Skeletal muscle cell (primary cell): ENCODE results near the gene ARRB1.
"Not testable (repeated sequence)": the region's sequence is repeated elsewhere in the genome, so short reads cannot be mapped to it uniquely, and the experiment has no call there.

Experiments
- DNase-seq: peaks from one replicate; pipeline ENCODE4 v3.0.0-alpha.2; 2010; ENCODE audit warnings: low read depth
- H3K4me3 ChIP-seq: 2 replicates; pipeline ENCODE4 v1.5.1; 2011; ENCODE audit warnings: low read depth, mild to moderate bottlenecking, control low read depth, low read length, moderate library complexity

Gene ARRB1

DNA sequence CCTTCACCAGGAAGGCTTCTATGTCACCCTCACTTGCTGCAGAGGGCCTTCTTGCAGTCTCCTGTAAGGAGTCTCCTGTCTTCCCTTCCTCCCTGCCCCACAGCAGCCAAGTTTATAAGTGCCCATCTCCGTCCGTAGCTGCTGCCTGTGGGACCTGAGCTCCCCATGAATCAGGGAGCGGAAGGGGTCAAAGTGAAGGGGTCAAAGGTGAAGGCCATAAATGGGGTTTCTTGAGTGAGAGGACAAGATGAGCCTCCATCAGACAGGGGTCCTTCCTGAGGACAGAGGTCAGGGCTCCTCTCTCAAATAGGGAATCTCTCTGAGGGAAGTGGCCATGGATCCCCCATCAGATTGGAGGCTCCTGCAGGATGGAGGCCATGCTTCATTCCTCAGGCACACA is 44.4 kb downstream of the ARRB1 start:
- DNase-seq = no peak

DNA sequence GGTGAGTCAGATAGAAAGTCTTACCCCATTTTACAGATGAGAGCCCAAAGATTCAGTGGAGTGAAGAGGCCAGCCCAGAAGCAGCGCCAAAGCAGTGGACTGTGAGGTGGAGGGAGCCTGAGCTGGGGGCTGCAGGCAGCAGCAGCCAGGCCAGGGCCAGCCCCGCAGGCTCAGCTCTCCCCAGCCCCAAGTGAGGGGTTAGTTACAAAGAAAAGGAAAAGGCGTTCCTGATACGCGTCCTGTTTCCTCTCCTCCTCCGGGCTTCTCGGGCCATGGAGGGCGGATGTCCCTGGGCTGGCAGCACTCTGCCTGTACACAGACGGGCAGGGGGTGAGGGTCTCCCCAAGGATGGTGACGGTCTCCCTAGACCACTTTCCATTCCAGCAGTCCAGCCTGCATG is 44.9 kb downstream of the ARRB1 start:
- H3K4me3 ChIP-seq = no peak overlapping the region
- no peak for DNase-seq

More for the DNA sequence above, 44.4 kb downstream of the ARRB1 start:
- no peak overlapping the region for H3K4me3 ChIP-seq

DNA sequence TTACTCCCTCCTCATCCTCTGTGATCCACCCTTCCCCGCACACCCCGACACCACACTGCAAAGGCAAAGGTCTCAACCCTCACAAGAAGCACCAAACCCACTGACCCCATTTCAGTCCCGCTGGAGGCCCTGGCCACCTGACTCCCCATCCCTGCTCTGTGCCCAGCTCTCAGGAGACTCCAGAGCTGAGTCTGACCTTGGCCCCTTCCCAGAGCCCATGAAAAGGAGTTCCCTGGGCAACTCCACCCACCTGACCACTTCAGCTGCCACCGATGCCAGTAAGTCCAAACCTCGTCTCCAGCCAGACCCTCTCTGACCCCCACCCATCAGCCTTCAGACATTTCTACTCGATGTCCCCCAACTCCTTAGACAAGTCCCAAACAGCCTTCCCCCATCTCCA is 45.5 kb downstream of the ARRB1 start:
- DNase-seq = no peak
- no peak overlapping the region for H3K4me3 ChIP-seq

DNA sequence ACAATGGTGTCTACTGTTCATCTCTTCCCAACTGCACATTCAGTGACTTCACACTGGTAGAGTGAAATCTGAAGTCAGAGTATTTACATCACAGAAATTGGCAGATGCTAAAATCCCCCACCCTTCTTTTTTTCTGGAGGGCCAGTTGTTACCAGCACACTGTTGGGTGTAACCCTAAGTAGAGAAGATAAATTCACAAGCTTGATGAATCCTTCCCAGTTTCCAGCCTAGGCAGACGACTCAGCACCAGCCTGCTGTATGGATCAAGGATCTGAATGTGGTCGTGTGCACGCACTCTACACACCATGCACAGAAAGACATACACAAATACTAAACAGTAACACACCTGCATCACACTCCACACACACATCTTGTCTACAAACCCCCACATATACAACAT is 46.0 kb downstream of the ARRB1 start:
- H3K4me3 ChIP-seq = no peak overlapping the region
- DNase-seq = no peak

DNA sequence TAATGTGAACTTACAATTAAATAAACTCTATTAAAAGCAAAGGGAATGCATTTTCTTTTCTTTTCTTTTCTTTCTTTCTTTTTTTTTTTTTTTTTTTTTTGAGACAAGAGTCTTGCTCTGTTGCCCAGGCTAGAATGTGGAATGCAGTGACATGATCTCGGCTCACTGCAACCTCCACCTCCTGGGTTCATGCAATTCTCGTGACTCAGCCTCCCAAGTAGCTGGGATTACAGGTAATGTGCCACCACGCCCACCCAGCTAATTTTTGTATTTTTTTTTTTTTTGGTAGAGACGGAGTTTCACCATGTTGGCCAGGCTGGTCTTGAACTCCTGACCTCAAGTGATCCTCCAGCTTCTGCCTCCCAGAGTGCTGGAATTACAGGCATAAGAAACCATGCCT is 46.5 kb downstream of the ARRB1 start:
- not testable (repeated sequence) for H3K4me3 ChIP-seq, DNase-seq

DNA sequence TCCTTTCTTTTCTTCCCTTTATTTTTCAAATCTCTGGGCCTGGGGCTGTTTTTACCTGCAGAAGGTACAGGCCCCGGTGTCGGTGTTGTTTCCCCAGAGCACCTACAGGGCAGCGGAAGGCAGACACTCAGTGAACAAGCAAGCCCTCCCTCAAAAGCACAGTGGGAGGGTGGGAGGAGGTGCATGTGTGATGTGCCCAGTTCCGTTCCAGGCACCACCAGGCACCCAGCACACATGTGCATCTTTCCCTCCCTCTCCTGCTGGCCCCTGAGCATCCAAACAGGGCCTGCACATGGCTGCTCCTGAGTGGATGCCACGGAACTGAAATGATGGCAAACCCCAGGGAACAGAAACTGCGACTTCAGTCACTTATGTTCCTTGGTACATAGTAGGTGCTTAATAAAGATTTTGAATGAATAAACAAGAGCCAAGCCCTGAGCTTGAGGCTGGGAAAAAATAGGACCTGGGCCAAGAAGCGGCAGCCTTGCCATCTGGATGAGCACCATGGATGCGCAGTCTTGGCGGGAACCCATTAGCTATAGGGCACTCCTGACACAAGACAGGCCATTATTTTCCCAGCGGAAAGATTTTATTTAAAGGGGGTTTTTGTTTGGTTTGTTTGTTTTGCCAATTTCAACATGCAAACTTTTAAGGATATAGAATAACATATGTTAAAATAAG is 47.8 kb downstream of the ARRB1 start:
- H3K4me3 ChIP-seq = no peak overlapping the region
- no peak for DNase-seq

DNA sequence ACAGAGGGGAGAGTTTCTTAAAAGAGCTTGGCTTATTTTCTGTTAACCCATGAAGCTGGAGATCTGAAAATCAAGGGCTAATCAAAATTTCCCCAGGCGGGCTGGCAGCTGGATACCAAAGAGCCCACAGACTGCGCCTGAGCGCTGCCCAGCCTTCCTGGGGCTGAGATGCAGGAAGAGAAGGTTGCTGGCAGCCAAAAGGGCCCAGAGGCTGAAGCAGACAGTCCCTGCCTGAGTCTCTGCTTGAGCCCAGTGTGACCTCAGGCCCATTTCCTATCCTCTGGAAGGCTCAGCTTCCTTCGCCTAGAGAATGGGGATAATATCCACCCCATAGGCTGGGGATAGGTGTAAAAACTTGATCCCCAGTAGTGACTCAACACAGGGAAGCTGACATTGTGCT is 49.1 kb downstream of the ARRB1 start:
- DNase-seq = no peak
- H3K4me3 ChIP-seq = no peak overlapping the region

DNA sequence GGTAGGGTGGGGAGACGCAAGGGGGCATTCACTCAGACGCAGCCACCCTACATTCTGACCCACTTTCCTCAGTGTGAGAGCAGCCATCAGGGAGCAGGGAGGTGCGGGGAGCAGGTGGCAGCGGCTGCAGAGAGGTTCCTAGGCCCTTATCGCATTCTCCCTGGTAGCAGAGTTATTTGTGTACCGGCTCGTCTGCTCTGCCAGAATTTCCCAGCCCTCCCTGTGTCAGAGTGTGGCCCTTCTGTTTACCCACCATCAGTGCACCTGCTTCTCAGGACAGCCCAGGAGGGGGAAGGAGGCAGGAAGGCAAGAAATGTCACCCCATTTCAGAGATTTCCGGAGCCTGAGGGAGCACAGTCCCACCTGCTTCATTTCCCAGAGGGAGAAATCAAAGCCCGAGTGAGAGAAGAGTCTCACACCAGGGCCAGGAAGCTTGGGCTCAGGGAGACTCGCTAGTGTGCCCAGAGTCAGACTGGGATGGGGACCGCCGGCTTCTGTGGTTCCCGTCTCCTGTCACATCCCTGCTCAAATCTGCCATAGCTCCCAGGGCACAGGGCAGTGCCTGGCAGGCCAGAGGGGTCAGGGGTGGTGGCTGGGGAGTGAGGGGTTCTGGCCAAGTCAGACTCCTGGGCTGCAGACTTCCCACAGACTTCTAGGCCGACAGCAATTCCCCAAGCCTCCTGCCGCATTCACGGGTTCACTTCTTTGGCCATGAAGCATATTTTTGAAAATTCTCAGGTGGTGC is 49.7 kb downstream of the ARRB1 start:
- H3K4me3 ChIP-seq = no peak overlapping the region
- no peak for DNase-seq

DNA sequence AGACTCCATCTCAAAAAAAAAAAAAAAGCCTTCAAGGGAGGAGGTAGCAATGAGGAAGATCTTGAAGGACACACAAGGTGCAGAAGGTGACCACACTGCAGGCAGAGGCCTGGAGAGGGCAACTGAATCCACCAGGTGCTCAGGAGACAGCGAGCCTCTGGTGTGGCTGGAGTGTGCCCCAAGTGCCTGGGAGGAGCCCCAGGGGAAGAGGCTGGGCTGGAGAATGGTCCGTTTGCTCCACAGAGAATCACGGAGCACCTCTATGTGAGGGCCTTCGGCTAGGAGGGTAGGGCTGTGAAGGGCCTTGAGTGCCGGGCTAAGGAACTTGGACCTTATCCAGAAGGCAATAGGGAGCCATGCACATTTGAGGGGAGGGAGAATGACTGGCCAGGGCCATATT is 50.3 kb downstream of the ARRB1 start:
- DNase-seq = no peak

DNA sequence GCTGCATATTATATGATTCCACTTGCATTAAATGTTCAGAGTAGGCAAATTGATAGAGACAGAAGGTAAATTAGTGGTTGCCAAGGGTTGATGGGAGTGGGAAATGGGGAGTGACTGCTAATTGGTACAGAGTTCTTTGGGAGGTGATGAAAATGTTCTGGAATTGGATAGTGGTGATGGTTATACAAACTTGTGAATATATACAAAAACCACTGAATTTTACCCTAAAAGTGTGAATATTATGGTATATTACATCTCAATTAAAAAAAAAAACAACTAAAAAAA is 52.5 kb downstream of the ARRB1 start:
- H3K4me3 ChIP-seq = no peak overlapping the region
- DNase-seq = no peak

More for the DNA sequence above, 50.3 kb downstream of the ARRB1 start:
- no peak overlapping the region for H3K4me3 ChIP-seq

DNA sequence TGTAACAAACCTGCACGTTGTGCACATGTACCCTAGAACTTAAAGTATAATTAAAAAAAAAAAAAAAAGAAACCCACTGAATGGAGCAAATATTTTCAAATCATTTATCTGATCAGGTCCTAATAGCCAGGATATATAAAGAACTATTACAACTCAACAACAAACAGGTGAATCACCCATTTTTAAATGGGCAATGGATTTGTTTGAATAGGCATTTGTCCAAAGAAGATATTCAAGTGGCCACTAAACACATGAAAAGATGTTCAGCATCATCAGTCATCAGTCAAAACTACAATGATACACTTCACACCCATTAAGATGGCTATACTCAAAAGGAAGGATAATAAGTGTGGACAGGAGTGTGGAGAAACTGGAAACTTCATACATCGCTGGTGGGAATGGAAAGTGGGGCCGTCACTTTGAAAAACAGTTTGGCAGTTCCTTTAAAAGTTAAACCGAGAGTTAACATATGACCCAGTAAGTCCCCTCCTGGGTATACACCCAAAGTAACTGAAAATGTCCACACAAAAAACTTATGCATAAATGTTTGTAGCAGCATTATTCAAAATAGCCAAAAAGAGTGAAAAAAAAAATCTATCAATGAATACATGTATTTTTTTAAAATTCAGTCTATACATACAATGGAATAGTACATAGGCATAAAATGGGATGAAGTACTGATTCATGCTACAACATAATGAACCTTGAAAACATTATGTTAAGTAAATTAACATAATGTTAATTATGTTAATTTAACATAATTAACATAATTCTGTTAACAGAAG is 53.1 kb downstream of the ARRB1 start:
- no peak for DNase-seq
- H3K4me3 ChIP-seq = no peak overlapping the region

DNA sequence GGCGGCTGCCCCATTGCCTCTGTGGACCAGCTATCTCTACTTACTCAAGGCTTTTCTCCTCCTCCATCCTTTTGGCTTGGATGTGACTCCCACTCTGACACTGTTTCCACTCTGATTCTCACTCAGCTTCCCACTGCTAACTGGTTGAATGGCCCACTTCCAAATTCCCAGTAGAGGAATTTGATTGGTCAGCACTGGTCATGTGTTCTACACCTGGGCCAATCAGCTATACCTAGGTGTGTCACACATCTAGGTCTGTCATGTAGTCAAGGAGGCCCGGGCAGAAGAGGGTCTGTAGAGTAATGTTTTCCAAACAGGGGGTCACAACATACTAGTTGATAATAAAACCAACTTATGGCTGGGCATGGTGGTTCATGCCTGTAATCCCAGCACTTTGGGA is 57.6 kb downstream of the ARRB1 start:
- DNase-seq = no peak
- H3K4me3 ChIP-seq = no peak overlapping the region

DNA sequence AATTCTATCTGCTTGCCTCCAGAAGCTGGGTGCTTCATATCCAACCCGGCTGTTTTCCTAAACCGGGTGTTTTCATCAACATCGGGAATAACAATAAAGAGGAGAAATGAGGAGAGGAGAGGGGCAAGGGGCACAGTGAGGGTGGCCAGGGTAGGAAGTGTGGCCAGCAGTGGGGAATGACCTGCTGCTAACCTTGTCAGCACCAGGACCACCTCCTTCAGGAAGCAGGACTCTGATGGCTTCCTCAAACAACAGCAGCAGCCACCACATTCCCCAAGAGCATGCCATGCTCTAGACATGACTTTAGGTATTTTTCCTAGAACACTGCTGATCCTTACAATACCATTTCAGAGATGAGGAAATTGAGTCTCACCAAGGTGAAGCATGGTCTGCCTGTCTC is 58.5 kb downstream of the ARRB1 start:
- H3K4me3 ChIP-seq = no peak overlapping the region
- no peak for DNase-seq

DNA sequence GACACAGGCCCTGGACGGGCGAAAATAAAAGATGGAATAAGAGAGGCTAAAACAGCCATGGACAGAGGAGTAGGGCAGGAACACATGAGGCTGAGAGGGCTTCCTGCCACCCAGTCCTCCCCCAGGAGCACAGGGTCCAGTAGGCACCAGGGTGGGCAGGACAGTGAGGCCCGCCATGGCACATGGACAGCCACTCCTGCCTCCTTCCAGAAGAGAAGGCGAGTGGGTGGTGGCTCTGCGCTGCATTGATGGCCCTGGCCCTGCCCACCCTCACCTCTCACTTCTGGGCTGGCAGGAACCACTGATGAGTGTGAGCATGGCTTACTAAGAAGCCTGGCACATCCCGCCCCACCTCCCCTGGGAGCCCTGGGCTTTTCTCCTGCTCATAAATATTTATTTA is 59.7 kb downstream of the ARRB1 start:
- no peak overlapping the region for H3K4me3 ChIP-seq
- no peak for DNase-seq

DNA sequence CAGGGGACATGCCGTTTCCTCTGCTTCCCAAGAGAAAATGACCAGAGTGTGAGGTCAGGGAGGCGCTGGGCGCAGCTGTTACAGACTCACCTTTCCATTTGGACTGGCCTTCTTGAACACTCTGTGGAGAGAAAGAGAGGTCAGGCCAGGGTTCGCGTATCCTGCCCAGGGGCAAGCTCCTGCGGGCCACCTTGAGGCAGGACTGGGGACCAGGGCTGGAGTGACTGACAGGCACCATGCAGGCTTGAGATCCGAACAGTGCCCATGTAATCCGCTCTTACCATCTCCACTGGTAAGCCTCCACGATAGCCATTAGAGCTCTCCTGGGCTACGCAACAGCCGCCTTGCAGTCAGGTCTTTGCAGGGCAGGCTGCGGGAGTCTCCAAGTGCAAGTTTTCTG is 61.5 kb downstream of the ARRB1 start:
- DNase-seq = no peak
- no peak overlapping the region for H3K4me3 ChIP-seq

DNA sequence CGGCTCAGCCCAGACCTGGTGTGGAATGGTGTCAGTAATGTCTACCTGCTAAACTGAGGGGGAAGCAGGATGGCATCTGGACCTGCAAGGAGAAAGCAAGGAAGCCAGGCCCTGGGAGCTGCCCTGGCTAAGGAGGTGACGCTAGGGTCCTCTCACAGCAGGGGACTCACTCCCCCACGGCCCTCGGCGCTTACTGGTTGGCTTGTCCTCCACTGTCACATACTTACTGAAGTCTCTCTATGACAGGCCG is 62.0 kb downstream of the ARRB1 start:
- no peak overlapping the region for H3K4me3 ChIP-seq
- no peak for DNase-seq

DNA sequence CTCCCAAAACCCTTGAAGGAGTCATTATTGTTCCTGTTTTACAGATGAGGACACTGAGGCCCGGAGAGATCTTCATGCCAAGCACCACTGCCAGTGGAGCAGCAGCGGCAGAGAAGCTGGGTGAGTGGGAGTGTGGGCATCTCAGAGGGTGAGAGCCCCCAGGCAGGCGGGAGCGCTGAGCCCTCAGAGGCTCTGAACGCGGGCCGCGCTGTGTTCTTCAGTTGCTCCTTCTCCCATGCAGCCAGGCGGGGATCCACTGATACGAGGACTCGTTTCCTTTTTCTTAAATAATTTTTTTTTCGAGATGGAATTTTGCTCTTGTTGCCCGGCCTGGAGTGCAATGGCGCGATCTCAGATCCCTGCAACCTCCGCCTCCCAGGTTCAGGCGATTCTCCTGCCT is 63.9 kb downstream of the ARRB1 start:
- H3K4me3 ChIP-seq = no peak overlapping the region
- no peak for DNase-seq

DNA sequence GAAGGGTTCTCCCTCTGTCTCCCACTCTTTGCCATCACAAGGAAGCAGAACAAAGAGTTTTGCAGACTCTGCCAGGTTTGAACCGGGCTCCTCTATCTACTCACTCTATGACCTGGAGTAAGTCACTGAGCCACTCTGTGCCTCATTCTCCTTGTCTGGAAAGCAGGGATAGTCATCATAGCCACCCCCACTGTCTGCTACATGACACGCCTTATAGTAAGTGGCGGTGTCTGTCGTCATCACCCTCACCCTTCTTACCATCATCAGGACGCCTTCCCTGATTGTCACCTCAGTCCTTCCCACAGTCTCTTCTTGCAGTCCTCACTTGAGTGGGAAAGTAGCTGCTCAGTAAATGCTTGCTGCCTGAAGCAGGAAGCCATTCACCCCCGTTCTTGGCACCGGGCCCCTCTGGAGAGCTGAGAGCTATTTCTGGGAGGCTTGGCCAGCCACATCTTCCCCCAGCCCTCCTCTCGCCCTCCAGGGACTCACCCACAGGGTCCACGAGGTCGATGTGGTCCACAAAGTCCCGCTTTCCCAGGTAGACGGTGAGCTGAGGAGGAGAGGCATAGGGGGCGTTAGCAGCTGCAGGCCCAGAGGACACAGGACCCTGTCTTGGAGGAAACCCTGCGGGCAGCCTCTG is 64.5 kb downstream of the ARRB1 start:
- H3K4me3 ChIP-seq = no peak overlapping the region
- DNase-seq = no peak

DNA sequence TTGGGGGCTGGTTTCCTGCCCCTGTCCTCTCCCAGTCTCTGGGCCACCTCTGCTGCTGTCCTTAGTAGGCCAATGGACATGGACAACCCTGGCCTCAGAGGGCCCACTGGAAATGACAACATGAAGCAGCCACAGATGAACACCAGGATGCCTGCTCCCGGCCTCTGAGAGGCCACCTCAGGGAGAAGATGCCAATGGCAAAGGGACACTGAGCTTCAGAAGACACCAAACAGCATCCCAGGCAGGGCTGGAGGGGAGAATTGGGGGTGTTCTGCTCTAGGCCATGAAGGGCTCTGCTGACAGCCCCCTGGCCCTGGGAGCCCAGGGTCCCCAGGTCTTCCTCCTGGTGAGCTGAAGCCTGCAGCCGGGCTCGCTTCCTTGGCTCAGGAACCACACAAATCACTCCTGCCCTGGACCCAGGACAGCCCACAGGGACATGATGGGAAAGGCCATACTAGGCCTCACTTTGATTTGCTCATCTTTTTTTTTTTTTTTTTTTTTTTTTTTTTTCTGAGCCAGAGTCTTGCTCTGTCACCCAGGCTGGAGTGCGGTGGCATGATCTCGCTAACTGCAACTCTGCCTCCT is 65.6 kb downstream of the ARRB1 start:
- no peak for DNase-seq
- no peak overlapping the region for H3K4me3 ChIP-seq

DNA sequence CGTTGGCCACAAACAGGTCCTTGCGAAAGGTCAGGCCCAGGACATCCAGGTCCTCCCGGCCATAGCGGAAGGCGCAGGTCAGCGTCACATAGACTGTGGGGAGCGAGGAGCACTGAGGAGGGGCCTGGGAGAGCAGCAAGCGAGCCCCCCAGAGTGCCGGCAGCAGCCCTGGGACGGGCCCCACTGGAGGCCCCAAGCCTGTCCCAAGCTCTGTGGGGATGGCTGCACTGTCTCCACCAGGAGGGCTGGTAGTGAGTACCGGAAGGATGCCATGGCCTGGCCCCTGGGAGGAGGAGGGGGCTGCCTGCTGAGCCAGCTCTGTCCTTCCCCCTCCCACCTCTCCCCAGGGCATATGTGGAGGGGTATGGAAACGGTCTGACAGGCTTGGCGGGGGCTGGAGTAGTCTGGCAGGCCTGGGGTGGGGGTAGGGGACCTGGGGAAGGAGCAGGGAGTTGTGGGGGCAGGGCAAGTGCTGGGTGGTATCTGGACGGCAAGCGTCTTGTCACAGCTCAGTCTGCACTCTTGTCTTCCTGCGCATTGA is 68.0 kb downstream of the ARRB1 start:
- H3K4me3 ChIP-seq = no peak overlapping the region
- DNase-seq = no peak
